NCI-H345 treated with DMSO at 0.1 percent for 48 hours (cell line): Measurements from ENCODE around the gene SFMBT2.
"Not testable (repeated sequence)": the region's sequence is repeated elsewhere in the genome, so short reads cannot be mapped to it uniquely, and the experiment has no call there.

Experiments
- DNase-seq: peaks from one replicate; lab custom pipeline; 2025; ENCODE audit not compliant: unreplicated experiment; lab: John Stamatoyannopoulos, UW

The SFMBT2 gene

GRCh38 chr10:7301006-7301778 lies 109.6 kb downstream of the SFMBT2 start:
- DNase-seq, result no peak

- no peak for DNase-seq
These were observed 110.4 kb downstream of the SFMBT2 start for GRCh38 chr10:7300384-7300971.

GRCh38 chr10:7299601-7300325 lies 111.1 kb downstream of the SFMBT2 start:
- not testable (repeated sequence) for DNase-seq

GRCh38 chr10:7298495-7298894 lies 112.3 kb downstream of the SFMBT2 start:
- DNase-seq, result no peak

- DNase-seq, result no peak
These were observed 113.7 kb downstream of the SFMBT2 start for GRCh38 chr10:7297094-7297493.

- DNase-seq, result no peak
These were observed 114.2 kb downstream of the SFMBT2 start for GRCh38 chr10:7296648-7297047.

GRCh38 chr10:7296076-7296475 lies 114.8 kb downstream of the SFMBT2 start:
- DNase-seq, result no peak

- DNase-seq, result no peak
These were observed 117.4 kb downstream of the SFMBT2 start for GRCh38 chr10:7293378-7293920.

GRCh38 chr10:7291487-7292270 lies 119.2 kb downstream of the SFMBT2 start:
- DNase-seq, result no peak

GRCh38 chr10:7288060-7288690 lies 122.7 kb downstream of the SFMBT2 start:
- no peak for DNase-seq

- DNase-seq, result no peak
These were observed 123.5 kb downstream of the SFMBT2 start for GRCh38 chr10:7287377-7287776.

GRCh38 chr10:7285522-7286322 lies 125.1 kb downstream of the SFMBT2 start:
- DNase-seq, result no peak

GRCh38 chr10:7283246-7283645 lies 127.6 kb downstream of the SFMBT2 start:
- DNase-seq, result no peak

GRCh38 chr10:7282457-7282856 lies 128.4 kb downstream of the SFMBT2 start:
- no peak for DNase-seq

GRCh38 chr10:7281429-7281828 lies 129.4 kb downstream of the SFMBT2 start:
- DNase-seq, result no peak

- no peak for DNase-seq
These were observed 131.5 kb downstream of the SFMBT2 start for GRCh38 chr10:7279303-7279702.

GRCh38 chr10:7277867-7278266 lies 133.0 kb downstream of the SFMBT2 start:
- no peak for DNase-seq

- no peak for DNase-seq
These were observed 133.4 kb downstream of the SFMBT2 start for GRCh38 chr10:7277432-7277831.

- no peak for DNase-seq
These were observed 134.9 kb downstream of the SFMBT2 start for GRCh38 chr10:7275761-7276440.
